ENCODE data around the gene HELZ. TPM values are rescaled to one million over a fixed set of nuclear protein-coding genes. Genes with fewer than 3 reads are reported as not detected.

HELZ gene
- total and polyA plus RNA-seq, 2 of the 8 experiments (the other 6 are each of a cell fraction or from before 2014, with no cell fraction given), result 10.0 to 48.7 TPM

DNA sequence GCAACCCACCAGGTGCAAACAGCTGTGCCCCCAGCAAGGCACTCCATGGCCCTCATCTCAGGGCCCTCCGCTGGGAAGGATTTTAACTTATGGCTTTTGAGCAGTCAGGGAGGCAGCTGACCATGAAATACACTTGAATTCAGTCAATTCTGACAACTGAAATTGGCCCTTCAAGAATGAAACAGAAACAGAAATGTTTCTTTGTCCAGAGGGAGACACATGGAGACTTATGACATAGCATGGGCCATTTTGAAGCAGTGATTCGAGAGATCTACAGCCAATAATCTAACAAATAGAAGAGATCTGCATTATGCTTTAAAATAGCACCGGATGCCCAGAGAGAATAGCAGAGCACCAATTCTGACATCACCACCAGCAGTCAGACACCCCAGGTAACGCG is 193.2 kb downstream of the HELZ start:
- Histone ChIP-seq H2BK12ac (ENCODE audit: low read depth, low read length) (no peak overlapping the region), H2AFZ (ENCODE audit: low read length) (no peak overlapping the region), H3K4me1 (replicated peaks in 1 of 4; ENCODE audit: control insufficient read depth in 3 of 4, insufficient read depth in 4 of 4, low read length in 3 of 4) (no peaks in the 10 kb centered on the region), H3K27ac (ENCODE audit: low read depth, low read length) (no peak overlapping the region), H3K23me2 (ENCODE audit: low read depth, low read length) (peaks cover 2% of the 10 kb centered on the region; the same call in 1 of the 2 replicates), H3K14ac (ENCODE audit: insufficient read length) (no peak overlapping the region), H3K9me3 (ENCODE audit: insufficient read depth in 2 of 2, low read depth in 1 of 2, low read length in 1 of 2) (peaks cover 7 to 16% of the 10 kb centered on the region in 2 experiments; a peak in 2 of 4 replicates), H3K9ac (replicated peaks in 1 of 4; ENCODE audit: extremely low read depth in 1 of 4, low read depth in 3 of 4, low read length in 3 of 4) (no peak overlapping the region), H3K4ac (replicated peaks; ENCODE audit: insufficient read length, low read depth, low read length) (no peak overlapping the region), H3K79me1 (ENCODE audit: low read depth, low read length) (no peaks in the 10 kb centered on the region), H4K91ac (replicated peaks; ENCODE audit: insufficient read length, low read length) (no peak overlapping the region), H3K36me3 (ENCODE audit: control insufficient read depth in 2 of 4, insufficient read depth in 4 of 4, low read length in 3 of 4) (no peaks in the 10 kb centered on the region), H3K18ac (ENCODE audit: extremely low read depth, low read length) (no peak overlapping the region), H3K27me3 (replicated peaks in 1 of 4; ENCODE audit: control insufficient read depth in 3 of 4, extremely low read depth in 1 of 4, insufficient read depth in 3 of 4, low read length in 3 of 4) (no peaks in the 10 kb centered on the region; a peak in 1 of 7 replicates), H4K20me1 (replicated peaks in 1 of 2; ENCODE audit: control insufficient read depth in 1 of 2, insufficient read depth in 2 of 2, low read length in 2 of 2) (no peaks in the 10 kb centered on the region), H2BK5ac (ENCODE audit: low read depth, low read length) (no peak overlapping the region), H2BK20ac (ENCODE audit: low read length) (no peak overlapping the region), H4K8ac (ENCODE audit: extremely low read depth, insufficient read depth, low read length) (no peak overlapping the region), H2BK120ac (replicated peaks; ENCODE audit: low read depth, low read length) (no peak overlapping the region), H2BK15ac (ENCODE audit: low read length) (no peak overlapping the region), H3K4me3 (ENCODE audit: extremely low read depth in 1 of 4, insufficient read depth in 2 of 4, low read depth in 3 of 4, low read length in 4 of 4) (no peak overlapping the region), H2AK5ac (ENCODE audit: low read depth, low read length) (no peak overlapping the region), H3K4me2 (ENCODE audit: insufficient read depth in 1 of 2, low read depth in 2 of 2, low read length in 2 of 2) (no peak overlapping the region), H4K5ac (ENCODE audit: insufficient read length, low read depth, low read length) (no peak overlapping the region), H3K79me2 (ENCODE audit: control insufficient read depth in 1 of 2, insufficient read depth in 2 of 2, low read length in 2 of 2) (no peaks in the 10 kb centered on the region), H3K56ac (replicated peaks; ENCODE audit: insufficient read length, low read depth, low read length) (no peak overlapping the region), H3K23ac (ENCODE audit: insufficient read length) (no peak overlapping the region)
- 92% methylated on average over 5 of the region's 5 CpGs; no CpG with 5 or more reads in 1 of the 2 experiments for WGBS, 2 experiments (ENCODE audit: extremely low coverage in 1 of 2, insufficient coverage in 1 of 2, insufficient read length in 1 of 2, insufficient replicate concordance in 2 of 2, low coverage in 1 of 2, low lambda C conversion rate in 2 of 2, missing lambda C conversion rate in 1 of 2)
- ChIA-PET CTCF (ENCODE audit: partially characterized antibody) (no interaction called here), POLR2A (ENCODE audit: partially characterized antibody) (no interaction called here)
- TF ChIP-seq MAX (IDR thresholded peaks at IDR 0.05) (no peak), EP300 (IDR thresholded peaks at IDR 0.05; ENCODE audit: borderline replicate concordance in 1 of 2, low read depth in 2 of 2, low read length in 2 of 2) (no peak), USF2 (IDR thresholded peaks at IDR 0.05; ENCODE audit: low read length) (no peak), RNF2 (IDR thresholded peaks at IDR 0.05; ENCODE audit: borderline replicate concordance, low read depth, low read length, missing control alignments, poor library complexity, severe bottlenecking) (no peak), JUND (IDR thresholded peaks at IDR 0.05; ENCODE audit: low read length) (no peak), TBP (IDR thresholded peaks at IDR 0.05; ENCODE audit: low read depth, low read length) (no peak), E2F6 (IDR thresholded peaks at IDR 0.05) (no peak), BRCA1 (IDR thresholded peaks at IDR 0.05; ENCODE audit: low read depth, low read length) (no peak), BCL11A (IDR thresholded peaks at IDR 0.05; ENCODE audit: low read depth in 2 of 2, low read length in 2 of 2) (no peak), CBX5 (IDR thresholded peaks at IDR 0.05; ENCODE audit: low read depth, low read length) (no peak), KDM4A (IDR thresholded peaks at IDR 0.05; ENCODE audit: low read depth, low read length, severe bottlenecking) (no peak), KDM1A (IDR thresholded peaks at IDR 0.05; ENCODE audit: borderline replicate concordance, low read length) (no peak)
- DNase-seq (ENCODE audit: low read depth in 1 of 2, low spot score in 2 of 2) (no peak), FAIRE-seq (no peak)
